HL-60 (cell line): ENCODE results near the gene RTTN.

Experiments
- GABPA ChIP-seq: IDR thresholded peaks from 2 replicates; pipeline ENCODE4 v1.6.1; 2012; ENCODE audit warnings: low read depth
- POLR2AphosphoS5 ChIP-seq: IDR thresholded peaks from 2 replicates; pipeline ENCODE4 v1.6.1; 2012; ENCODE audit warnings: low read depth
- TF ChIP-seq, protein P1 (sequence below): IDR thresholded peaks from one replicate; pipeline ENCODE4 v1.5.1; 2011; ENCODE audit warnings: low read length, control low read depth, inconsistent platforms; ENCODE audit not compliant: insufficient read depth
- TF ChIP-seq, protein P2 (sequence below): IDR thresholded peaks from 2 replicates; pipeline ENCODE4 v1.6.1; 2012; ENCODE audit warnings: low read depth; ENCODE audit not compliant: insufficient replicate concordance

DNA sequence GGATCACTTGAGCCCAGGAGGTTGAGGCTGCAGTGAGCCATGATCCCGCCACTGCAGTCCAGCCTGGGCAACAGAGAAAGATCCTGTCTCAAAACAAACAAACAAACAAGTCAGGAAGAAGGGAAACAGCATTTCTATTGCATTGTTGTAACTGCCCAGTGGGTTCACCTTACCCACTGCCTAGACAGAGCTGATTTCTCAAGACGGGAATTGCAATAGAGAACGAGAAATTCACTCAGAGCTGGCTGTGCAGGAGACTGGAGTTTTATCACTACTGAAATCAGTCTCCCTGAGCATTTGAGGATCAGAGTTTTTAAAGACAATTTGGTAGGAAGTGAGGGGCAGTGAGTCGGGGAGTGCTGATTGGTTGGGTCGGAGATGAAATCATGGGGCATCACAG is 24.2 kb upstream of the RTTN start:
- TF ChIP-seq GABPA (no peak), POLR2AphosphoS5 (no peak)
- TF ChIP-seq, protein P1, sequence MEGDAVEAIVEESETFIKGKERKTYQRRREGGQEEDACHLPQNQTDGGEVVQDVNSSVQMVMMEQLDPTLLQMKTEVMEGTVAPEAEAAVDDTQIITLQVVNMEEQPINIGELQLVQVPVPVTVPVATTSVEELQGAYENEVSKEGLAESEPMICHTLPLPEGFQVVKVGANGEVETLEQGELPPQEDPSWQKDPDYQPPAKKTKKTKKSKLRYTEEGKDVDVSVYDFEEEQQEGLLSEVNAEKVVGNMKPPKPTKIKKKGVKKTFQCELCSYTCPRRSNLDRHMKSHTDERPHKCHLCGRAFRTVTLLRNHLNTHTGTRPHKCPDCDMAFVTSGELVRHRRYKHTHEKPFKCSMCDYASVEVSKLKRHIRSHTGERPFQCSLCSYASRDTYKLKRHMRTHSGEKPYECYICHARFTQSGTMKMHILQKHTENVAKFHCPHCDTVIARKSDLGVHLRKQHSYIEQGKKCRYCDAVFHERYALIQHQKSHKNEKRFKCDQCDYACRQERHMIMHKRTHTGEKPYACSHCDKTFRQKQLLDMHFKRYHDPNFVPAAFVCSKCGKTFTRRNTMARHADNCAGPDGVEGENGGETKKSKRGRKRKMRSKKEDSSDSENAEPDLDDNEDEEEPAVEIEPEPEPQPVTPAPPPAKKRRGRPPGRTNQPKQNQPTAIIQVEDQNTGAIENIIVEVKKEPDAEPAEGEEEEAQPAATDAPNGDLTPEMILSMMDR = no peak
- TF ChIP-seq, protein P2, sequence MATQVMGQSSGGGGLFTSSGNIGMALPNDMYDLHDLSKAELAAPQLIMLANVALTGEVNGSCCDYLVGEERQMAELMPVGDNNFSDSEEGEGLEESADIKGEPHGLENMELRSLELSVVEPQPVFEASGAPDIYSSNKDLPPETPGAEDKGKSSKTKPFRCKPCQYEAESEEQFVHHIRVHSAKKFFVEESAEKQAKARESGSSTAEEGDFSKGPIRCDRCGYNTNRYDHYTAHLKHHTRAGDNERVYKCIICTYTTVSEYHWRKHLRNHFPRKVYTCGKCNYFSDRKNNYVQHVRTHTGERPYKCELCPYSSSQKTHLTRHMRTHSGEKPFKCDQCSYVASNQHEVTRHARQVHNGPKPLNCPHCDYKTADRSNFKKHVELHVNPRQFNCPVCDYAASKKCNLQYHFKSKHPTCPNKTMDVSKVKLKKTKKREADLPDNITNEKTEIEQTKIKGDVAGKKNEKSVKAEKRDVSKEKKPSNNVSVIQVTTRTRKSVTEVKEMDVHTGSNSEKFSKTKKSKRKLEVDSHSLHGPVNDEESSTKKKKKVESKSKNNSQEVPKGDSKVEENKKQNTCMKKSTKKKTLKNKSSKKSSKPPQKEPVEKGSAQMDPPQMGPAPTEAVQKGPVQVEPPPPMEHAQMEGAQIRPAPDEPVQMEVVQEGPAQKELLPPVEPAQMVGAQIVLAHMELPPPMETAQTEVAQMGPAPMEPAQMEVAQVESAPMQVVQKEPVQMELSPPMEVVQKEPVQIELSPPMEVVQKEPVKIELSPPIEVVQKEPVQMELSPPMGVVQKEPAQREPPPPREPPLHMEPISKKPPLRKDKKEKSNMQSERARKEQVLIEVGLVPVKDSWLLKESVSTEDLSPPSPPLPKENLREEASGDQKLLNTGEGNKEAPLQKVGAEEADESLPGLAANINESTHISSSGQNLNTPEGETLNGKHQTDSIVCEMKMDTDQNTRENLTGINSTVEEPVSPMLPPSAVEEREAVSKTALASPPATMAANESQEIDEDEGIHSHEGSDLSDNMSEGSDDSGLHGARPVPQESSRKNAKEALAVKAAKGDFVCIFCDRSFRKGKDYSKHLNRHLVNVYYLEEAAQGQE = no peak
